HG03064 (cell line): Measurements from ENCODE around the gene CFAP54.
A peak's percentile ranks its signal among the peaks of the same experiment; 100 is the strongest.
"Not testable (repeated sequence)": the region's sequence is repeated elsewhere in the genome, so short reads cannot be mapped to it uniquely, and the experiment has no call there.

Source experiments
- ATAC-seq: cut with Tn5 transposase; IDR thresholded peaks from one replicate; pipeline ENCODE4 v1.9.1; 2021; ENCODE audit warnings: low read depth; ENCODE audit not compliant: unreplicated experiment

The CFAP54 gene

GRCh38 chr12:96473394-96474093, 15.8 kb upstream of the CFAP54 start:
- no peak for ATAC-seq

- ATAC-seq = no peak
Measured at GRCh38 chr12:96474206-96474605, 15.2 kb upstream of the CFAP54 start.

- no peak for ATAC-seq
Measured at GRCh38 chr12:96478011-96478410, 11.4 kb upstream of the CFAP54 start.

GRCh38 chr12:96482086-96482485, 7.3 kb upstream of the CFAP54 start:
- ATAC-seq = no peak

GRCh38 chr12:96483116-96483515, 6.3 kb upstream of the CFAP54 start:
- no peak for ATAC-seq

- no peak for ATAC-seq
Measured at GRCh38 chr12:96486751-96487613, 2.4 kb upstream of the CFAP54 start.

- no peak for ATAC-seq
Measured at GRCh38 chr12:96487634-96488033, 1.7 kb upstream of the CFAP54 start.

GRCh38 chr12:96493106-96493505, 3.7 kb downstream of the CFAP54 start:
- no peak for ATAC-seq

GRCh38 chr12:96494154-96494553, 4.8 kb downstream of the CFAP54 start:
- ATAC-seq = not testable (repeated sequence)

GRCh38 chr12:96495155-96495554, 5.8 kb downstream of the CFAP54 start:
- ATAC-seq = no peak

- ATAC-seq = peak; percentile 51
Measured at GRCh38 chr12:96495841-96496545, 6.6 kb downstream of the CFAP54 start.

- no peak for ATAC-seq
Measured at GRCh38 chr12:96496944-96497343, 7.6 kb downstream of the CFAP54 start.

GRCh38 chr12:96497855-96498254, 8.5 kb downstream of the CFAP54 start:
- ATAC-seq = no peak

- ATAC-seq = no peak
Measured at GRCh38 chr12:96500693-96501092, 11.3 kb downstream of the CFAP54 start.

- peak; percentile 80 for ATAC-seq
Measured at GRCh38 chr12:96501133-96501761, 11.9 kb downstream of the CFAP54 start.

GRCh38 chr12:96501908-96502307, 12.5 kb downstream of the CFAP54 start:
- ATAC-seq = no peak

- peak; percentile 56 for ATAC-seq
Measured at GRCh38 chr12:96502477-96502876, 13.1 kb downstream of the CFAP54 start.

GRCh38 chr12:96502949-96503532, 13.7 kb downstream of the CFAP54 start:
- no peak for ATAC-seq

GRCh38 chr12:96503976-96504375, 14.6 kb downstream of the CFAP54 start:
- ATAC-seq = no peak

- ATAC-seq = no peak
Measured at GRCh38 chr12:96506776-96507175, 17.4 kb downstream of the CFAP54 start.
